ENCODE data around the gene PPP4R3B. TPM values are rescaled to one million over a fixed set of nuclear protein-coding genes. Genes with fewer than 3 reads are reported as not detected.

The PPP4R3B gene
- total and polyA plus RNA-seq, 2 experiments from 2014 or later = 24.2 to 31.1 TPM

DNA sequence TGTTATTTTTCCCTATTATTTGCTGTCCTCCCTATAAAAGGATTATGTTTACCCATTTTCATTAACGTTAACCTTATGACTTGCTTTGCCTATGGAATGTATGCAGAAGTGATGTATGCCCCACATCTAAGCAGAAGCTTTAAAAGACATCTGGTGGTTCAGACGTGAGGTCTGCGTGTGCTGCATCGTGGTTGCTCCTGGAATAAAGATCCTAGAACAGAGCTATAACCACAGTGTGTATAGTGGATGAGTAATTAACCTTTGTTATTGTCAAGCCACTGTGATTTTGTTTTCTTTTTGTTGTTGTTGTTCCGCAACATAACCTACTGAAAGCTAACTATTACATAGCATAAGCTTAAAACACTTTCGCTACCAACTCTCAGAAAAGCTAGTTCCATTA is 118.8 kb downstream of the PPP4R3B start:
- Histone ChIP-seq H3K27ac (no peak overlapping the region), H3K9me3 (ENCODE audit: low read depth) (no peaks in the 10 kb centered on the region), H3K4me1 (ENCODE audit: low read depth) (no peaks in the 10 kb centered on the region), H3K27me3 (no peaks in the 10 kb centered on the region), H3K36me3 (no peaks in the 10 kb centered on the region), H3K4me3 (no peak overlapping the region)
- TF ChIP-seq, protein P1, sequence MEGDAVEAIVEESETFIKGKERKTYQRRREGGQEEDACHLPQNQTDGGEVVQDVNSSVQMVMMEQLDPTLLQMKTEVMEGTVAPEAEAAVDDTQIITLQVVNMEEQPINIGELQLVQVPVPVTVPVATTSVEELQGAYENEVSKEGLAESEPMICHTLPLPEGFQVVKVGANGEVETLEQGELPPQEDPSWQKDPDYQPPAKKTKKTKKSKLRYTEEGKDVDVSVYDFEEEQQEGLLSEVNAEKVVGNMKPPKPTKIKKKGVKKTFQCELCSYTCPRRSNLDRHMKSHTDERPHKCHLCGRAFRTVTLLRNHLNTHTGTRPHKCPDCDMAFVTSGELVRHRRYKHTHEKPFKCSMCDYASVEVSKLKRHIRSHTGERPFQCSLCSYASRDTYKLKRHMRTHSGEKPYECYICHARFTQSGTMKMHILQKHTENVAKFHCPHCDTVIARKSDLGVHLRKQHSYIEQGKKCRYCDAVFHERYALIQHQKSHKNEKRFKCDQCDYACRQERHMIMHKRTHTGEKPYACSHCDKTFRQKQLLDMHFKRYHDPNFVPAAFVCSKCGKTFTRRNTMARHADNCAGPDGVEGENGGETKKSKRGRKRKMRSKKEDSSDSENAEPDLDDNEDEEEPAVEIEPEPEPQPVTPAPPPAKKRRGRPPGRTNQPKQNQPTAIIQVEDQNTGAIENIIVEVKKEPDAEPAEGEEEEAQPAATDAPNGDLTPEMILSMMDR (IDR thresholded peaks at IDR 0.05; ENCODE audit: low read depth, low read length) = no peak
- no peak for DNase-seq (ENCODE audit: low read depth in 1 of 2, low spot score in 1 of 2)

Other genes starting within 250 kb of the PPP4R3B start
- gene CCDC88A, start 197.8 kb downstream of the PPP4R3B start, total RNA-seq = 22.1 and 64.1 TPM in 2 replicates
- 40.6 and 45.1 TPM in 2 replicates for gene CCDC88A, start 197.8 kb downstream of the PPP4R3B start, polyA plus RNA-seq
- 13.2 TPM in 2 replicates for gene CFAP36, start 97.9 kb downstream of the PPP4R3B start, total RNA-seq
- gene CFAP36, start 97.9 kb downstream of the PPP4R3B start, polyA plus RNA-seq = 39.8 and 44.9 TPM in 2 replicates
- gene PNPT1, start 76.2 kb upstream of the PPP4R3B start, total RNA-seq = 8.8 and 9.1 TPM in 2 replicates
- gene PNPT1, start 76.2 kb upstream of the PPP4R3B start, polyA plus RNA-seq = 18.1 and 21.0 TPM in 2 replicates

All from cardiac muscle cell (in vitro differentiated cells and primary cell).